ENCODE measurements around the gene NUP85. TPM values are rescaled to one million over a fixed set of nuclear protein-coding genes. Genes with fewer than 3 reads are reported as not detected.
"Not testable (repeated sequence)": the region's sequence is repeated elsewhere in the genome, so short reads cannot be mapped to it uniquely, and the experiment has no call there.

Gene NUP85
- total RNA-seq, 1 donor from 2014 or later, result 44.3 TPM

DNA sequence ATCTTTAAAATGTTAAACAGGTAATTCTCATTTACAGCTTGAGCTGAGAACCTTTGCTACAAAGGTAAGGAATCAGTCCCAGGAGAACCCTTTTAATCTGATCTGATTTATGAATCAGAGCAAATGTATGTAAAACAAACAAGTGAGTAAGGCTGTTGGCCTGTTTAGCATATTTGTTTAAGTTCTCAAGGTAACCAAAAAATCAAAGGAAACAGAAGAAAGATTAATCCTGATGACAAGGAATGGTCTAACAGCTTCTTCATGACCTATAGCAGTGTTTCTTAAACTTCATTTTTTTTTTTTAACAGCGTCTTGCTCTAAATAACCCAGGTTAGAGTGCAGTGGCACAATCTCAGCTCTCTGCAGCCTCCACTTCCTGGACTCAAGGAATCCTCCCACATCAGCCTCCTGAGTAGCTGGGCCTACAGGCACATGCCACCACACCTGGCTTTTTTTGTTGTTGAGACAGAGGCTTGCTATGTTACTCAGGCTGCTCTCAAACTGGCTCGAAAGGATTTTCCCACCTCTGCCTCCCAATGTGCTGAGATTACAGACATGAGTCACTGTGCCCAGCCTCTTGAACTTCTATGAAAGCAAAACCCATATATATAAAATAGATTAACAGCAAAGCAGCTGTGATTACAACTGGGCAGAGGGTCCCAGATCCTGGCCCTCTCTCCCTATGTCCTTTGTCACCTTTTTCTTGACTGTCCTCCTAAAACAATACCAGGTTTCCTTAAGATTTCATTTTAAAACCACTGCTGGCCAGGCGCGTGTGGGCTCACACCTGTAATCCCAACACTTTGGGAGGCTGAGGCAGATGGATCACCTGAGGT lies 46.1 kb upstream of the NUP85 start:
- H3K4me3 Mint-ChIP-seq (ENCODE audit: unreplicated experiment), result peak overlapping the region; percentile 20
- DNase-seq (ENCODE audit: low read depth), result peak; percentile 65
- peak overlapping the region; percentile 45 for H3K4me2 ChIP-seq (ENCODE audit: low read length)

DNA sequence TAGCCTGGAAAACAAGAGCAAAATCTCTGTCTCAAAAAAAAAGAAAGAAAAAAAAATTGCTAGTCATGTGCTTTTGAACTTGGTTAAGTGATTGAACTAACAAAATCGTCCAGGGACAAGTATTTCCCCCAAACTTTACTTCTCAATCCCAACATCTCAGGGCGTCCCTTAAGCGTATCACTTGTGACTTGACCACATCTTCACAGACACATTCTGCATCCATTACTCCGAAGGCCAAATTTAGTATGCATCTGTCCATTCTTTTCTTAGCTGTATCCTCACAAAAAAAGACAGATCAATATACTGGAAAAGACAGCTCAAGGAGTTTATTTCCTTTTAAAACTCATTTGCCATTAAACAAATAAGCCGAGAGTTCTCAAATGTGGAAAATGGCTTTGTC lies 45.3 kb upstream of the NUP85 start:
- FAIRE-seq, result no peak
- H3K27me3 ChIP-seq (ENCODE audit: insufficient read depth, low read length), result no peaks in the 10 kb centered on the region
- H3K36me3 ChIP-seq (ENCODE audit: insufficient read depth, low read length), result no peaks in the 10 kb centered on the region
- peaks cover 6% of the 10 kb centered on the region for H3K36me3 Mint-ChIP-seq (ENCODE audit: low read depth, unreplicated experiment)
- peaks cover 15% of the 10 kb centered on the region for H3K4me1 ChIP-seq (ENCODE audit: insufficient read depth, low read length)
- TF ChIP-seq, protein P1, sequence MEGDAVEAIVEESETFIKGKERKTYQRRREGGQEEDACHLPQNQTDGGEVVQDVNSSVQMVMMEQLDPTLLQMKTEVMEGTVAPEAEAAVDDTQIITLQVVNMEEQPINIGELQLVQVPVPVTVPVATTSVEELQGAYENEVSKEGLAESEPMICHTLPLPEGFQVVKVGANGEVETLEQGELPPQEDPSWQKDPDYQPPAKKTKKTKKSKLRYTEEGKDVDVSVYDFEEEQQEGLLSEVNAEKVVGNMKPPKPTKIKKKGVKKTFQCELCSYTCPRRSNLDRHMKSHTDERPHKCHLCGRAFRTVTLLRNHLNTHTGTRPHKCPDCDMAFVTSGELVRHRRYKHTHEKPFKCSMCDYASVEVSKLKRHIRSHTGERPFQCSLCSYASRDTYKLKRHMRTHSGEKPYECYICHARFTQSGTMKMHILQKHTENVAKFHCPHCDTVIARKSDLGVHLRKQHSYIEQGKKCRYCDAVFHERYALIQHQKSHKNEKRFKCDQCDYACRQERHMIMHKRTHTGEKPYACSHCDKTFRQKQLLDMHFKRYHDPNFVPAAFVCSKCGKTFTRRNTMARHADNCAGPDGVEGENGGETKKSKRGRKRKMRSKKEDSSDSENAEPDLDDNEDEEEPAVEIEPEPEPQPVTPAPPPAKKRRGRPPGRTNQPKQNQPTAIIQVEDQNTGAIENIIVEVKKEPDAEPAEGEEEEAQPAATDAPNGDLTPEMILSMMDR (IDR thresholded peaks at IDR 0.05; ENCODE audit: insufficient read depth, low read depth, low read length), result no peak
- TF ChIP-seq EZH2 (IDR thresholded peaks at IDR 0.05; ENCODE audit: insufficient read depth, low read length), result no peak
- H4K20me1 ChIP-seq (ENCODE audit: insufficient read depth, low read length), result no peaks in the 10 kb centered on the region
- no peak overlapping the region for H2AFZ ChIP-seq (ENCODE audit: low read depth, low read length)
- H3K4me1 Mint-ChIP-seq (ENCODE audit: low read depth, unreplicated experiment), result peaks cover 2% of the 10 kb centered on the region
- H3K9ac ChIP-seq (ENCODE audit: low read length), result no peak overlapping the region
- DNase-seq (ENCODE audit: low read depth), result no peak
- no peak overlapping the region for H3K27ac Mint-ChIP-seq (ENCODE audit: unreplicated experiment)
- no peak overlapping the region for H3K27ac ChIP-seq (ENCODE audit: low read depth, low read length)
- H3K9me3 Mint-ChIP-seq (ENCODE audit: unreplicated experiment), result no peaks in the 10 kb centered on the region
- no peak overlapping the region for H3K4me3 Mint-ChIP-seq (ENCODE audit: unreplicated experiment)
- no peak overlapping the region for H3K4me3 ChIP-seq (ENCODE audit: insufficient read depth, low read depth, low read length)
- no peaks in the 10 kb centered on the region for H3K9me3 ChIP-seq (ENCODE audit: insufficient read depth, low read depth, low read length)
- no peaks in the 10 kb centered on the region for H3K27me3 Mint-ChIP-seq (ENCODE audit: low read depth, unreplicated experiment)
- H3K79me2 ChIP-seq (ENCODE audit: insufficient read depth, low read length), result peaks cover 3% of the 10 kb centered on the region
- H3K4me2 ChIP-seq (ENCODE audit: low read length), result no peak overlapping the region

More for the DNA sequence above, 46.1 kb upstream of the NUP85 start:
- Mint-ChIP-seq H3K4me1 (ENCODE audit: low read depth, unreplicated experiment) (peaks cover 9% of the 10 kb centered on the region), H3K36me3 (ENCODE audit: low read depth, unreplicated experiment) (peaks cover 6% of the 10 kb centered on the region), H3K9me3 (ENCODE audit: unreplicated experiment) (no peaks in the 10 kb centered on the region), H3K27ac (ENCODE audit: unreplicated experiment) (peak overlapping the region; percentile 87), H3K27me3 (ENCODE audit: low read depth, unreplicated experiment) (no peaks in the 10 kb centered on the region)
- H3K4me3 ChIP-seq (ENCODE audit: insufficient read depth, low read depth, low read length), result no peak overlapping the region
- peak overlapping the region; percentile 79 for H3K27ac ChIP-seq (ENCODE audit: low read depth, low read length)
- FAIRE-seq, result no peak
- peaks cover 21% of the 10 kb centered on the region for H3K4me1 ChIP-seq (ENCODE audit: insufficient read depth, low read length)
- H3K79me2 ChIP-seq (ENCODE audit: insufficient read depth, low read length), result peaks cover 3% of the 10 kb centered on the region
- H4K20me1 ChIP-seq (ENCODE audit: insufficient read depth, low read length), result no peaks in the 10 kb centered on the region
- TF ChIP-seq EZH2 (IDR thresholded peaks at IDR 0.05; ENCODE audit: insufficient read depth, low read length), result no peak
- TF ChIP-seq, protein P1 (IDR thresholded peaks at IDR 0.05; ENCODE audit: insufficient read depth, low read depth, low read length), result no peak
- H2AFZ ChIP-seq (ENCODE audit: low read depth, low read length), result no peak overlapping the region
- H3K36me3 ChIP-seq (ENCODE audit: insufficient read depth, low read length), result no peaks in the 10 kb centered on the region
- H3K27me3 ChIP-seq (ENCODE audit: insufficient read depth, low read length), result no peaks in the 10 kb centered on the region
- H3K9ac ChIP-seq (ENCODE audit: low read length), result peak overlapping the region; percentile 38
- H3K9me3 ChIP-seq (ENCODE audit: insufficient read depth, low read depth, low read length), result no peaks in the 10 kb centered on the region

DNA sequence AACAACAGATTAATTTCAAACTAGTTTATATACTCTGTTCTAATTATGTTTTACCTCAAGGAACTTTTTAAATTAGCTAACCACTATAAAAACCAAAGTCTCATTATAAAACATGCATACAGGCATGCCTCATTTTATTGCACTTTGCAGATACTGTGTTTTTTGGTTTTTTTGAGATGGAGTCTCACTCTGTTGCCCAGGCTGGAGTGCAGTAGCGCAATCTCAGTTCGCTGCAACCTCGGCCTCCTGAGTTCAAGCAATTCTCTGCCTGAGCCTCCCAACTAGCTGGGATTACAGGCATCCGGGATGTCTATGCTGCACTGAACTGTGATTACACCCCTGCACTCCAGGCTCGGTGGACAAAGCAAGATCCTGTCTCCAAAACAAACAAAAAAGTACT lies 42.4 kb upstream of the NUP85 start:
- H3K27ac ChIP-seq (ENCODE audit: low read depth, low read length), result no peak overlapping the region
- H3K4me1 ChIP-seq (ENCODE audit: insufficient read depth, low read length), result peaks cover 15% of the 10 kb centered on the region
- DNase-seq (ENCODE audit: low read depth), result no peak
- no peak overlapping the region for H3K4me3 ChIP-seq (ENCODE audit: insufficient read depth, low read depth, low read length)
- peaks cover 4% of the 10 kb centered on the region for H4K20me1 ChIP-seq (ENCODE audit: insufficient read depth, low read length)
- no peaks in the 10 kb centered on the region for H3K9me3 ChIP-seq (ENCODE audit: insufficient read depth, low read depth, low read length)
- Mint-ChIP-seq H3K27me3 (ENCODE audit: low read depth, unreplicated experiment) (no peaks in the 10 kb centered on the region), H3K4me1 (ENCODE audit: low read depth, unreplicated experiment) (peaks cover 1% of the 10 kb centered on the region), H3K27ac (ENCODE audit: unreplicated experiment) (no peak overlapping the region), H3K4me3 (ENCODE audit: unreplicated experiment) (no peak overlapping the region), H3K36me3 (ENCODE audit: low read depth, unreplicated experiment) (peaks cover 8% of the 10 kb centered on the region), H3K9me3 (ENCODE audit: unreplicated experiment) (no peaks in the 10 kb centered on the region)
- H3K4me2 ChIP-seq (ENCODE audit: low read length), result no peak overlapping the region
- H3K36me3 ChIP-seq (ENCODE audit: insufficient read depth, low read length), result peaks cover 16% of the 10 kb centered on the region
- H3K79me2 ChIP-seq (ENCODE audit: insufficient read depth, low read length), result peaks cover 3% of the 10 kb centered on the region
- no peak for FAIRE-seq
- H3K9ac ChIP-seq (ENCODE audit: low read length), result no peak overlapping the region
- no peak overlapping the region for H2AFZ ChIP-seq (ENCODE audit: low read depth, low read length)
- H3K27me3 ChIP-seq (ENCODE audit: insufficient read depth, low read length), result no peaks in the 10 kb centered on the region
- no peak for TF ChIP-seq EZH2 (IDR thresholded peaks at IDR 0.05; ENCODE audit: insufficient read depth, low read length)
- TF ChIP-seq, protein P1 (IDR thresholded peaks at IDR 0.05; ENCODE audit: insufficient read depth, low read depth, low read length), result no peak

DNA sequence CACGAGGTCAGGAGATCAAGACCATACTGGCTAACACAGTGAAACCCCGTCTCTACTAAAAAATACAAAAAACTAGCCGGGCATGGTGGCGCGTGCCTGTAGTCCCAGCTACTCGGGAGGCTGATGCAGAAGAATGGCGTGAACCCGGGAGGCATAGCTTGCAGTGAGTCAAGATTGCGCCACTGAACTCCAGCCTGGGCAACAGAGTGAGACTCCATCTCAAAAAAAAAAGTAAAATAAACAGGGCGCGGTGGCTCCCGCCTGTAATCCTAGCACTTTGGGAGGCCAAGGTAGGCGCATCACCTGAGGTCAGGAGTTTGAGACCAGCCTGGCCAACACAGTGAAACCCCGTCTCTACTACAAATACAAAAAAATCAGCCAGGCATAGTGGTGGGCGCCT lies 40.9 kb upstream of the NUP85 start:
- H3K9me3 Mint-ChIP-seq (ENCODE audit: unreplicated experiment); H3K9ac ChIP-seq (ENCODE audit: low read length); H3K4me1 Mint-ChIP-seq (ENCODE audit: low read depth, unreplicated experiment); H3K27me3 Mint-ChIP-seq (ENCODE audit: low read depth, unreplicated experiment); H3K36me3 Mint-ChIP-seq (ENCODE audit: low read depth, unreplicated experiment); H3K4me3 ChIP-seq (ENCODE audit: insufficient read depth, low read depth, low read length); H2AFZ ChIP-seq (ENCODE audit: low read depth, low read length); H3K4me1 ChIP-seq (ENCODE audit: insufficient read depth, low read length); H3K27me3 ChIP-seq (ENCODE audit: insufficient read depth, low read length); H3K4me3 Mint-ChIP-seq (ENCODE audit: unreplicated experiment); FAIRE-seq; H3K27ac Mint-ChIP-seq (ENCODE audit: unreplicated experiment); H3K27ac ChIP-seq (ENCODE audit: low read depth, low read length); DNase-seq (ENCODE audit: low read depth); H3K9me3 ChIP-seq (ENCODE audit: insufficient read depth, low read depth, low read length); H3K4me2 ChIP-seq (ENCODE audit: low read length): not testable (repeated sequence)
- Histone ChIP-seq H4K20me1 (ENCODE audit: insufficient read depth, low read length) (peaks cover 12% of the 10 kb centered on the region), H3K36me3 (ENCODE audit: insufficient read depth, low read length) (peaks cover 19% of the 10 kb centered on the region), H3K79me2 (ENCODE audit: insufficient read depth, low read length) (peaks cover 11% of the 10 kb centered on the region)
